Skeletal muscle tissue (tissue), 4 donors: Measurements from ENCODE around the gene POLN. TPM values are rescaled to one million over a fixed set of nuclear protein-coding genes. Genes with fewer than 3 reads are reported as not detected.

Experiments used
- H3K27ac ChIP-seq: one replicate; pipeline ENCODE4 v1.7.0; 2013; ENCODE audit warnings: mild to moderate bottlenecking, low read depth, low read length, inconsistent platforms
- H3K27me3 ChIP-seq, 3 donors: one replicate each; pipeline ENCODE4 v1.7.0; 2013; ENCODE audit warnings: low read length in 3 of 3; ENCODE audit not compliant: control insufficient read depth in 3 of 3, insufficient read depth in 3 of 3
- H3K36me3 ChIP-seq, 3 donors: one replicate each; pipeline ENCODE4 v1.7.0; 2013; ENCODE audit warnings: low read length in 3 of 3; ENCODE audit not compliant: control insufficient read depth in 3 of 3, insufficient read depth in 3 of 3
- H3K4me1 ChIP-seq, 3 donors: one replicate each; pipeline ENCODE4 v1.7.0; 2013; ENCODE audit warnings: low read length in 3 of 3, mild to moderate bottlenecking in 3 of 3; ENCODE audit not compliant: control insufficient read depth in 3 of 3, insufficient read depth in 3 of 3
- H3K4me3 ChIP-seq, 3 donors: one replicate each; pipeline ENCODE4 v1.7.0; 2013; ENCODE audit warnings: low read length in 3 of 3
- H3K9ac ChIP-seq, 3 donors: one replicate each; pipeline ENCODE4 v1.7.0; 2013; ENCODE audit warnings: low read length in 3 of 3, mild to moderate bottlenecking in 3 of 3, moderate library complexity in 2 of 3, low read depth in 1 of 3
- H3K9me3 ChIP-seq, 3 donors: one replicate each; pipeline ENCODE4 v1.7.0; 2013; ENCODE audit warnings: low read length in 3 of 3; ENCODE audit not compliant: control insufficient read depth in 3 of 3
- total RNA-seq: library from RNA; depleted of rRNA; stranded (reverse); fragments of >200 nt; gene quantifications from one replicate; pipeline ENCODE4 v1.2.3, GENCODE V29; 2014
- donor health status: Osteomylitis.

POLN gene
- total RNA-seq, 1 donor from 2014 or later = 4.2 TPM

DNA sequence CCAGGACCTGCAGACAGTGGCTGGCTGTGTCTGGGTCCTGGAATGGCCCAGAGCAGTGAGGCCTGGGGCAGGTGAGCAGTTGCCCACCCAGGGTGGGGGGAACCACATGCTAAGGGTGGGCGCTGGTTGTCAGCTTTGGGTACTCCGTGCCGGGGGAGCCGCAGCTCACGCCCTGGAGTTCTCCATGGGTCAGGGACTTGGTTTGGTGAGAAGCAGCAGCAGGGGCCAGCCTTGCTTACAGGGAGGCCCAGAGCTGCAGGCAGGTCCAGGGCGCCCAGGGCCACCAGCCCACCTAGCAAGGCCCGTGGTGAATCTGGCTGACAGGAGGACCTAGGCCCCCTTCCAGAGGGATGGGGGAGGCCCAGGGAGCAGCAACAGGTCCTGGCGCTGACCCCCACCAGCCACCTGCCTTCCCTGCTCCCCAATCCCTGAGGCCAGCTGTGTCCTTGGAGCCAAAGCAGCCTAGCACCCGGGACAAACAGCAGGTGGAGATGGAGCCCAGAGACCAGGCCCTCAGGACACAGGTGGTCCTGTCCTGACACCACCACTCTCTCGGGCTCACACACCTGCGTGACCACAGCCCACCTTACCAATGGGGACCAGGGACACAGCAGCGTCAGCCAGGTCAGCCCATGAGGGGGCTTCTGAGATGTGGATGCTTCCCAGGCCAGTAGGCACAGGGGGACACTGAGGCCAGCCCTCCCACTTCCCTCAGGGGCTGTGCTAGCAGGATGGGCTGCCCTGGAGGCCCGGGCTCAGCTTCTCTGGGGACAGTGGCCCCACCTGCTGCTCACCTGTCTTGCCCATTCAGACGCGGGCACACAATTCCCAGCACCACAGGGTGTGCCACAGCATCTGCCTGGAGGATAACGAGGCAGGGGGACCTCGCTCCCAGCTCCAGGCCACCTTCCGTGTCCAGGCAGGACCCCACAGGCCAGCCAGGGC is 16.4 kb upstream of the POLN start:
- Histone ChIP-seq H3K27ac (peak overlapping the region; percentile 47), H3K4me1 (peaks cover 70 to 78% (median 72%) of the 10 kb centered on the region in 3 donors), H3K27me3 (no peaks in the 10 kb centered on the region), H3K9ac (peak overlapping the region in 2 of 3 donors; percentile 33 to 89), H3K9me3 (no peaks in the 10 kb centered on the region), H3K36me3 (peaks cover 19 to 34% (median 25%) of the 10 kb centered on the region in 3 donors), H3K4me3 (no peak overlapping the region)

DNA sequence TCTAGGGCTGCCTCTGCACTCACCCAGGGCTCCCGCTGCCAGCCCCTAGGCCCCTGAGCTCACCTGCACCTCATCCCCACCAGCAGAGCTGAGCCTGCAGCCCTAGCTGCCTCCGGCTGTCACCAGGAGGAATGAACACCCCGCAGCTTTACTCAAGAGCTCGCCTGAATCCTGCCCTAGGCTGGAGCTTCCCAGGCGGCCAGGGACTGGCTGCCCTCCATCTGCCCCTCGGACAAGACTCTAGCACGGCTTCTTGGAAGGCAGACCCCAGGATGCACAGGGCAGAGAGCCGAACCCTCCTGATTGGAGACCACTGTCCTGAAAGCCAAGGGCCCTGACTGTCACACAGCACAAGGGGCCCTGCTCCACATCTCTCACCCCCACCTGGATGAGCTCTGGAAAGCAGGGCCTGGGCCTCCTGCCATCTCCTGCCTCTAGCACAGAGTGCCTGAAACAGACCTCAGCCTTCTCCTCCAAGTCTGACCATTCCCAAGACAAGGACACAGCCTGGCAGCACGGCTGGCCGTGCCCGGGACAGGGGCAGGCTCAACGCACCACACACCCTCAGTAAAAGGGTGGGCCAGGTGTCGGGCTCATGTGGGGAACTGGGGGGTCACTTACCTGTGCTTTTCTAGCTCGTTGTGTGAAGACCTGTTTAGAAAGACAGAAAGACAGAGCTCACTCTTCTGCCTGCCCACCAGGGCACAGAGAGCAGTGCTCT is 15.6 kb upstream of the POLN start:
- Histone ChIP-seq H3K27me3 (no peaks in the 10 kb centered on the region), H3K4me1 (peaks cover 64 to 75% (median 73%) of the 10 kb centered on the region in 3 donors), H3K9ac (peak overlapping the region; percentile 33 to 72 (median 38)), H3K4me3 (no peak overlapping the region), H3K9me3 (no peaks in the 10 kb centered on the region), H3K36me3 (peaks cover 23 to 35% (median 31%) of the 10 kb centered on the region in 3 donors), H3K27ac (peak overlapping the region; percentile 47)

DNA sequence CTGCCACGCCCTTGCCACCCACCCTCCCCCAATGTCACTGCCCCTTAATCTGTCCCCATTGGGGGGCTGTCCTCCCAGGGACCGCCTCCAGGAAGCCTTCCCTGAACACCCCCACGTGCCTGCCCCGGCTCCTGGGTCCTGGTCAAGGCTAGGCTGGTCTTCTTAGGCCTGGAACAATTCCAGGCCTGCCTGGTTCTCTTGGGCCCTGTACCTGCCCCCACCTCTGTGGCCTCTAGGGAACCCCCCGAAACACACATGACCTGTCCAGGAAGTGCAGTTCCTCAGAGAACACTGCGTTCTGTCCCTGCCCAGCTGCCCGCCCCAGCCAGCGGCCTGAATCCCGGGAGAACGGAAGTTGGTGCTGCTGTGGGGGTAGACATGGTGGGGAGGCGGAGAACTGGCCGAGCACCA is 14.9 kb upstream of the POLN start:
- Histone ChIP-seq H3K36me3 (peaks cover 27 to 42% (median 31%) of the 10 kb centered on the region in 3 donors), H3K27ac (peak overlapping the region; percentile 47), H3K9me3 (no peaks in the 10 kb centered on the region), H3K9ac (peak overlapping the region in 2 of 3 donors; percentile 38 to 73), H3K4me3 (no peak overlapping the region), H3K4me1 (peaks cover 64 to 74% (median 72%) of the 10 kb centered on the region in 3 donors), H3K27me3 (no peaks in the 10 kb centered on the region)

DNA sequence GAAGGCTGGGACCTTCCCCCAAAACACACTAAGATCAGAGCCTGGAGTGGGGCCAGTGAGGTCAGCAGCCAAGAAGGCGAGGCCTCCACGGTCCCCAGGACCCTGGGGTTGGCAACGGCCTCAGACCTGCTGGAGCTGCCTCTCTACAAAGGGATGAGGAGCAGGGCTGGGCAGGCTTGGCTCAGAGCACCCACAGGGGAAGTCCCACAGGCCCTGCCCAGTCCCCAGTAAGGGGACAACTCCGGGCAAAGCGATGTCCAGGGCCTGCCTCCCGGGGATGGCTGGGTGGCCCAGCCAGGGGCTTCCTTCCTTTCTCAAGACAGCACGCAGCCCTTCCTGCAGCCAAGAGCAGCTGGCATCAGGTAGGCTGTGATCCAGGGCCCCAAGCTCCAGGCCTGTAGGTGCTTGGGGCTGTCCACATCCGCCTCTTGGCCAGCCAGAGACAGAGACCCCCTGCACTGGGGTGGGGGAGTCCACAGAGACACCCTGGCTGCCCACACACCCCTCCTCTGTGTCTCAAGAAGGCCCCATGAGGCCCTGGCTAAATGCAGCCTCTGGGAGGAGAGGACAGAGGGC is 14.3 kb upstream of the POLN start:
- Histone ChIP-seq H3K9ac (peak overlapping the region; percentile 38 to 73 (median 51)), H3K27ac (peak overlapping the region; percentile 47), H3K9me3 (no peaks in the 10 kb centered on the region)

DNA sequence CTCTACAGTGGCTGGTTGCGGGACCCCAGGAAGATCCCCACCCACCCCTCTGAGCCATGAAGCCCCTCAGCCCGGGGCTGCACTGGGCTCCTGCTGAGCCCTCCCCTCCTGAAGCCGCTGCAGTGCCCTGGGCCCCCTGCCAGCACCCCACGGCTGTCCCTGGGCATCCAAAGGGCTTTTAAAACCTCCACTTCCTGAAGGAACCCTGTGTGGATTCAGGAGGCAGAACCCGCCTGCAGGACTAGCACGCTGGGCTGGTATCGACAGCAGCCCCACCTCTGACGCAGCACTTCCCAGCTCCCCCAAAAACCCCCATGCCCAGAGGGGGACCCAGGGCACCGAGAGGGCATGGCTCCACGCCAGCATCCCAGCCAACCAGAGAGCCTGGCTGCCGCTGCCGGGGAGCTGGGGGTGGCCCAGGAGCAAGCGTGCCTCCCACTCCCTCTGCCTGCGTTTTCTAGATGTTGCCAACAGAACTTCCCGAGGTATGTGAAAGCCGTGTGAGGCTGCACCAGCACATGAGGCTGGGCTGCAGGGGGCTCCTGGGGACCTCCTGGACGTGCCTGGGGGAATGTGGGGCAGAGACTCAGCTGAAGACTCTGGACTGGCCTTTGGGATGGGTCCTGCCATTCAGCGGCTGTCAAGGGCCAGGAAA is 13.7 kb upstream of the POLN start:
- no peaks in the 10 kb centered on the region for H3K9me3 ChIP-seq
- peaks cover 34 to 53% (median 42%) of the 10 kb centered on the region in 3 donors for H3K36me3 ChIP-seq
- H3K27me3 ChIP-seq = no peaks in the 10 kb centered on the region
- H3K27ac ChIP-seq = peak overlapping the region; percentile 47
- H3K4me3 ChIP-seq = no peak overlapping the region
- H3K4me1 ChIP-seq = peaks cover 62 to 73% (median 69%) of the 10 kb centered on the region in 3 donors
- H3K9ac ChIP-seq = peak overlapping the region; percentile 38 to 73 (median 51)

More for the DNA sequence above, 14.3 kb upstream of the POLN start:
- H3K36me3 ChIP-seq = peaks cover 28 to 47% (median 36%) of the 10 kb centered on the region in 3 donors
- no peaks in the 10 kb centered on the region for H3K27me3 ChIP-seq
- peaks cover 64 to 74% (median 72%) of the 10 kb centered on the region in 3 donors for H3K4me1 ChIP-seq
- H3K4me3 ChIP-seq = no peak overlapping the region

DNA sequence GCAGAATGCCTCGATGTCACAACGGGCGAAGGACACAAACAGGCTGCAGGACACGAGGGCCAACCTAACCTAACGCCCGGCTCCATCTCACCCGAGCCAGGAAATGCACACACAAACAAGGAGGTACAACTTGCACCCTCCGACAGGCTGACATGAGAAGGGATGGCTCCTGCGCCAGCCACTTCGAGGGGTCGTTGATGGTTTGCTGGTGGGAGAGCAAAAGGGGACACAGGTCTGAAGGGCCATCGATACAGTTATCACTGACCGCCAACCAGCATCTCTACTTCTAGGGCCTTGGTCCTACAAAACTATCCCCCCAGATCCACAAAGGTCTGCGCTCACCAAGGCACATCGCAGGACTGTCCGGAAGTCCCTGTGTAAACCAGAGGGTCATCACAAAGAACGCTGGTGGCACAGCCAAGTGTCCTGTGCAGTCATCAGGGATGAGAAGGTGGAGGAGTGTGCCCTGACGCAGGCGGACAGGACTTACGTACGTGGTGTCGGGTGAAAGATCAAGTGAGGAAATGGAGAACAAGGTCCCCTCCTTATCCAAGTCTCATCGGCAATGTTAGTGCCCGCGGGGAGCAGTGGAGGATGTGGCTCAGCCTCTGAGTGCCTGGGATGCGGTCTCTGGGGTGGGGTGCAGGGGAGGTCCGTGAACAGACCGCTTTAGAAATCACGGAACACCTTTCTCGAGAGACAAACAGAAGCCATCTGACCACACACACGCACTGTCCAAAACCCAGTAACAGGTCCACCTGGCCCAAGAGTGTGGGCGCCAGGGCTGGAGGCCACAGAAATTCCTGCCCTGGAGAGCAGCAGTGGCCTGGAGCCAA is 13.0 kb upstream of the POLN start:
- Histone ChIP-seq H3K27ac (no peak overlapping the region), H3K36me3 (peaks cover 41 to 57% (median 47%) of the 10 kb centered on the region in 3 donors), H3K9ac (peak overlapping the region in 1 of 3 donors; percentile 25), H3K4me3 (no peak overlapping the region), H3K9me3 (no peaks in the 10 kb centered on the region), H3K4me1 (peaks cover 55 to 65% (median 62%) of the 10 kb centered on the region in 3 donors), H3K27me3 (no peaks in the 10 kb centered on the region)

DNA sequence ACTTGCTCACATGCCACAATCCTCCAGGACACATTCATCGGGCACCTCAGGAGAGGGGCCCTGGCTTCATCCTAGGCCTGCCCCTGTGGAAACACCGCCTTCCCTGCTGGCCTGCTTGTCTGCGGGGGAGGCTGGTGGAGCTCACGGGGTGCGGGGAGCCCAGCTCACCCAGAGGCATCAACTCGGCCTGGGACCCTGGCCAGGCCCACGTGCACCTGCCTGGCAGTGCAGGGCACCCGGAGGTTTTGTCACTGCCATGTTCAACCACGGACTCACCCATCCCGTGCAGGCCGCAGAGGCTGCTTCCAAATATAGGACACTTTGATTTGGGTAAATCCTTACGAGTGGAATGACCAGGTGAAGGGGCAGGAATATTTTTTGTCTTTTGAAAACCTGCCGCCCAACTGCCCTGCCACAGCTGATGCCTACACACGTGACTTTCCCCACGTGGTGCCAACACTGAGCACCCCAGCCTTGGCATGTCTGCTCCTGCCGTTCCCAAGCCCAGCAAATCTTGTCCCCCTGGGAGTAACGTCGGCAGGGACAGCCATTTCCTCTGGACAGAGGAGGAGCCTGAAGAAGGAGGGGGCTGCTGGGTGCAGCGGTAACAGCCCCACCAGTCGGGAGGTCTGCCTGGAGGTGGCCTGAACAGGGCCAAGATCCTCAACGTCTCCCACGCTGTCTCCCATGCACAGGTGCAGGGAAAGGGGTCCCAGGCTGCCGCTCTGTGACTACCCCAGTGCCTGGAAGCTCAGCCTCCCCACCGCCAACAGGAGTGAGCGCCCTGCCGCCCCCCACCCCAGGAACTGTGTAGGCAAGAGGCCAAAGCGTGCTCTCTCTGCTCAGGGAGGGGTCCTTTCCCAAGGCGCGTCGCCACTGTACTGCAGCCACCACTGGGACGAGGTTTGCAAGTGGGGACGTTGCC is 11.5 kb upstream of the POLN start:
- H3K27me3 ChIP-seq = no peaks in the 10 kb centered on the region
- no peak overlapping the region for H3K27ac ChIP-seq
- H3K36me3 ChIP-seq = peaks cover 48 to 68% (median 52%) of the 10 kb centered on the region in 3 donors
- no peaks in the 10 kb centered on the region for H3K9me3 ChIP-seq
- peaks cover 40 to 50% (median 47%) of the 10 kb centered on the region in 3 donors for H3K4me1 ChIP-seq
- H3K9ac ChIP-seq = peak overlapping the region in 2 of 3 donors; percentile 2 to 50
- H3K4me3 ChIP-seq = no peak overlapping the region

DNA sequence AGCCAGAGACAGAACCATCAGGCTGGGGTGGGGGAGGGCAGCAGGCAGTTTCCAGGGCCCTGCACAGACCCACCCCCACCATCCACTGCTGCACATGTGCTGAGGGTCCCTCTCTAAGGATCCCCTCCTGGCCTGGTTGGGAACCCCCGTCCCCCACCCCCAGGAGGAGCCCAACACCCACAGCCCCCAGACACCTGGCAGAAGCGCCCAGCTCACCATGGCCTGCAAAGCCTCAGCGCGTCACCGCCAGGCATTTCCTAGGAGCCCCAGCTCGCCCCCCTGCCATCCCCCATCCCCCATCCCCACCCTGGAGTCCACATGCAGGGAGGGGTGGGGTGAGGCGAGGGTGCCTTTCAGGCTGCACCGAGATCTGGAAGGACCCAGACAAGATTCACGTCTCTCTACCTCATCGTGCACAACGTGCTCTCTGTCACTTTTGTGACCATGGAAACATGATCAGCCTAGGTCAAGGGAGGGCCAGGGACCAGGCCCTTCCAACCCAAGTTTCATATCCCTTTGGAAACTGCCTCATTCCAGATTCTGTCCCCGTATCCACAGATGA is 10.7 kb upstream of the POLN start:
- Histone ChIP-seq H3K4me3 (no peak overlapping the region), H3K27me3 (no peaks in the 10 kb centered on the region), H3K9me3 (no peaks in the 10 kb centered on the region), H3K36me3 (peaks cover 45 to 66% (median 56%) of the 10 kb centered on the region in 3 donors), H3K9ac (peak overlapping the region in 1 of 3 donors; percentile 50), H3K4me1 (peaks cover 32 to 42% (median 40%) of the 10 kb centered on the region in 3 donors), H3K27ac (no peak overlapping the region)
